GM23338 (cell line): Measurements from ENCODE around the gene TMEM222. TPM values are rescaled to one million over a fixed set of nuclear protein-coding genes. Genes with fewer than 3 reads are reported as not detected.
A peak's percentile ranks its signal among the peaks of the same experiment; 100 is the strongest.

Experiments used
- ATAC-seq: fragments of 200-7000 bp; cut with Tn5 transposase; 3 replicates; pipeline ENCODE4 v1.9.1; 2020
- DNase-seq: peaks from one replicate; pipeline ENCODE4 v3.0.0-alpha.2; 2015; ENCODE audit warnings: low spot score
- H2AFZ ChIP-seq: fragments of 200-600 bp; sonication (generic); 2 replicates; pipeline ENCODE4 v1.8.0; 2016; ENCODE audit warnings: antibody characterized with exemption, mild to moderate bottlenecking, moderate library complexity
- H3F3A ChIP-seq: fragments of 200-600 bp; sonication (generic); replicated peaks from 2 replicates; pipeline ENCODE4 v1.8.0; 2017; ENCODE audit warnings: antibody characterized with exemption, mixed run types, low read depth
- H3K27ac ChIP-seq: fragments of 200-600 bp; sonication (generic); 2 replicates; pipeline ENCODE4 v1.6.1; 2016; ENCODE audit warnings: low read depth
- H3K27me3 ChIP-seq: fragments of 200-600 bp; sonication (generic); 2 replicates; pipeline ENCODE4 v1.8.0; 2016; ENCODE audit warnings: mild to moderate bottlenecking, mixed run types, moderate library complexity; ENCODE audit not compliant: insufficient read depth
- H3K36me3 ChIP-seq: fragments of 200-600 bp; sonication (generic); 2 replicates; pipeline ENCODE4 v1.8.0; 2016; ENCODE audit warnings: mild to moderate bottlenecking; ENCODE audit not compliant: insufficient read depth
- H3K4me1 ChIP-seq: fragments of 200-600 bp; sonication (generic); 2 replicates; pipeline ENCODE4 v1.8.0; 2016; ENCODE audit warnings: mild to moderate bottlenecking, moderate library complexity; ENCODE audit not compliant: insufficient read depth
- H3K4me2 ChIP-seq: fragments of 200-600 bp; sonication (generic); 2 replicates; pipeline ENCODE4 v1.7.1; 2017; ENCODE audit warnings: mixed run types
- H3K4me3 ChIP-seq: fragments of 200-600 bp; sonication (generic); 2 replicates; pipeline ENCODE4 v1.6.1; 2016; ENCODE audit warnings: mixed run types
- H3K79me2 ChIP-seq: fragments of 200-600 bp; sonication (generic); replicated peaks from 2 replicates; pipeline ENCODE4 v1.8.0; 2017; ENCODE audit warnings: mild to moderate bottlenecking; ENCODE audit not compliant: insufficient read depth
- H3K9me2 ChIP-seq: fragments of 200-600 bp; sonication (generic); 2 replicates; pipeline ENCODE4 v1.8.0; 2017; ENCODE audit not compliant: insufficient read depth
- H4K20me1 ChIP-seq: fragments of 200-600 bp; sonication (generic); replicated peaks from 2 replicates; pipeline ENCODE4 v1.8.0; 2017; ENCODE audit warnings: mild to moderate bottlenecking; ENCODE audit not compliant: insufficient read depth
- H3K27ac Mint-ChIP-seq: 2 replicates; pipeline ENCODE4 v1.8.0; 2020; ENCODE audit warnings: inconsistent platforms, mild to moderate bottlenecking, moderate library complexity, mixed read lengths
- H3K27me3 Mint-ChIP-seq: 3 replicates; pipeline ENCODE4 v1.8.0; 2022; ENCODE audit warnings: low read depth, mild to moderate bottlenecking, moderate library complexity, mixed read lengths, inconsistent platforms; ENCODE audit not compliant: insufficient read depth, poor library complexity
- H3K36me3 Mint-ChIP-seq: 3 replicates; pipeline ENCODE4 v1.8.0; 2021; ENCODE audit warnings: low read depth, mild to moderate bottlenecking, inconsistent platforms, moderate library complexity, mixed read lengths
- H3K4me1 Mint-ChIP-seq: 3 replicates; pipeline ENCODE4 v1.8.0; 2020; ENCODE audit warnings: mild to moderate bottlenecking, inconsistent platforms, mixed read lengths
- H3K4me3 Mint-ChIP-seq: 3 replicates; pipeline ENCODE4 v1.8.0; 2021; ENCODE audit warnings: moderate library complexity, mild to moderate bottlenecking, inconsistent platforms, mixed read lengths
- H3K9me3 Mint-ChIP-seq: 3 replicates; pipeline ENCODE4 v1.8.0; 2020; ENCODE audit warnings: moderate library complexity, mild to moderate bottlenecking, inconsistent platforms, mixed read lengths
- CREB1 ChIP-seq: fragments of 250-450 bp; sonication (Bioruptor Pico); IDR thresholded peaks from 2 replicates; pipeline ENCODE4 v1.5.0; 2020; ENCODE audit warnings: low read depth, mild to moderate bottlenecking, moderate library complexity
- NANOG ChIP-seq: IDR thresholded peaks from 2 replicates; pipeline ENCODE4 v1.6.1; 2016; ENCODE audit warnings: antibody characterized with exemption, borderline replicate concordance
- REST ChIP-seq: IDR thresholded peaks from one replicate; pipeline ENCODE4 v1.6.1; 2018; ENCODE audit warnings: antibody characterized with exemption; ENCODE audit not compliant: unreplicated experiment
- ZNF331 ChIP-seq: fragments of 250-450 bp; sonication (Bioruptor Pico); IDR thresholded peaks from 2 replicates; pipeline ENCODE4 v1.5.0; 2020; ENCODE audit warnings: low read depth, mild to moderate bottlenecking, moderate library complexity
- polyA plus RNA-seq: library from polyadenylated mRNA; unstranded; fragments of >200 nt; fragmentation: Nextera tagmentation; extraction: Ambion mirVana; gene quantifications from 2 replicates; pipeline ENCODE4 v1.2.1, GENCODE V29; 2016
- total RNA-seq: library from RNA; depleted of rRNA; stranded (reverse); fragments of >200 nt; shearing (Covaris generic); gene quantifications from 2 replicates; pipeline ENCODE4 v1.2.3, GENCODE V29; 2014
- TF ChIP-seq, protein P1 (sequence below): fragments of 250-450 bp; sonication (Bioruptor Pico); IDR thresholded peaks from 2 replicates; pipeline ENCODE4 v1.5.0; 2020; ENCODE audit warnings: mild to moderate bottlenecking, moderate library complexity
- TF ChIP-seq, protein P2 (sequence below), 2 experiments: fragments of 200-600 bp in 1 of 2; sonication (generic) in 1 of 2; conservative IDR thresholded peaks; 2 replicates each; pipeline versions ENCODE4 v1.5.1 to v1.6.1; 2016 to 2017; ENCODE audit warnings: antibody characterized with exemption in 2 of 2, low read depth in 2 of 2, mild to moderate bottlenecking in 2 of 2, moderate library complexity in 1 of 2

Gene TMEM222
- total and polyA plus RNA-seq, 2 experiments from 2014 or later, result 17.8 to 22.6 TPM

DNA sequence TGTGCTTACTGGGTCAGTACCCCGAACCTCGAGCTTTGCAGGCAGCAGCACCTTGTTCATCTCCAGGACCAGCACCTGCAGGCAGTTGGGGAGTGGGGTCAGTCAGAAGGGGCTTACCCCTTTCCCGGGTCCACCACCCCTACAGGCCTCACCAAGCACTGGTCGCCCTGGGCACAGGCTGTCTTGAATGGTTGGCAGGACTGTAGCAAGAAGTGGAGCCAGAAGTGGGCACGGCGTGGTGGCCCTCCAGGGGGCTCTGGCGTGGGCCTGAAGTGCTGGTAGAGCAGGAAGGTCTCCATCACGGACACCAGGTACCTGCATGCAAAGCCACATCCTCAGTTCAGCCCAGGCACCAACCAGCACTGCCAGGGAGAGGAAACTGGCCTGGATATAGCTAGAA, 39.6 kb downstream of the TMEM222 start (continued):
- TF ChIP-seq REST, result no peak
- no peak for TF ChIP-seq CREB1 (CRISPR knock-in tag)

GRCh38 chr1:27363766-27364695, 42.1 kb downstream of the TMEM222 start:
- Mint-ChIP-seq H3K27me3 (peaks cover 36% of the 10 kb centered on the region), H3K9me3 (no peaks in the 10 kb centered on the region), H3K36me3 (no peaks in the 10 kb centered on the region), H3K4me1 (peaks cover 32% of the 10 kb centered on the region), H3K27ac (no peak overlapping the region), H3K4me3 (peak overlapping the region; percentile 3; the same call in 1 of the 3 replicates)
- Histone ChIP-seq H3K9me2 (no peaks in the 10 kb centered on the region), H3K4me1 (peaks cover 24% of the 10 kb centered on the region), H3K4me2 (no peak overlapping the region), H3K27me3 (peaks cover 33% of the 10 kb centered on the region), H2AFZ (no peak overlapping the region), H3K36me3 (no peaks in the 10 kb centered on the region), H4K20me1 (no peaks in the 10 kb centered on the region), H3F3A (peaks cover 17% of the 10 kb centered on the region; the same call in 1 of the 2 replicates), H3K79me2 (no peaks in the 10 kb centered on the region), H3K4me3 (no peak overlapping the region), H3K27ac (no peak overlapping the region)
- ATAC-seq, result no peak
- TF ChIP-seq ZNF331 (CRISPR knock-in tag), result no peak
- no peak for TF ChIP-seq NANOG
- TF ChIP-seq, protein P1, sequence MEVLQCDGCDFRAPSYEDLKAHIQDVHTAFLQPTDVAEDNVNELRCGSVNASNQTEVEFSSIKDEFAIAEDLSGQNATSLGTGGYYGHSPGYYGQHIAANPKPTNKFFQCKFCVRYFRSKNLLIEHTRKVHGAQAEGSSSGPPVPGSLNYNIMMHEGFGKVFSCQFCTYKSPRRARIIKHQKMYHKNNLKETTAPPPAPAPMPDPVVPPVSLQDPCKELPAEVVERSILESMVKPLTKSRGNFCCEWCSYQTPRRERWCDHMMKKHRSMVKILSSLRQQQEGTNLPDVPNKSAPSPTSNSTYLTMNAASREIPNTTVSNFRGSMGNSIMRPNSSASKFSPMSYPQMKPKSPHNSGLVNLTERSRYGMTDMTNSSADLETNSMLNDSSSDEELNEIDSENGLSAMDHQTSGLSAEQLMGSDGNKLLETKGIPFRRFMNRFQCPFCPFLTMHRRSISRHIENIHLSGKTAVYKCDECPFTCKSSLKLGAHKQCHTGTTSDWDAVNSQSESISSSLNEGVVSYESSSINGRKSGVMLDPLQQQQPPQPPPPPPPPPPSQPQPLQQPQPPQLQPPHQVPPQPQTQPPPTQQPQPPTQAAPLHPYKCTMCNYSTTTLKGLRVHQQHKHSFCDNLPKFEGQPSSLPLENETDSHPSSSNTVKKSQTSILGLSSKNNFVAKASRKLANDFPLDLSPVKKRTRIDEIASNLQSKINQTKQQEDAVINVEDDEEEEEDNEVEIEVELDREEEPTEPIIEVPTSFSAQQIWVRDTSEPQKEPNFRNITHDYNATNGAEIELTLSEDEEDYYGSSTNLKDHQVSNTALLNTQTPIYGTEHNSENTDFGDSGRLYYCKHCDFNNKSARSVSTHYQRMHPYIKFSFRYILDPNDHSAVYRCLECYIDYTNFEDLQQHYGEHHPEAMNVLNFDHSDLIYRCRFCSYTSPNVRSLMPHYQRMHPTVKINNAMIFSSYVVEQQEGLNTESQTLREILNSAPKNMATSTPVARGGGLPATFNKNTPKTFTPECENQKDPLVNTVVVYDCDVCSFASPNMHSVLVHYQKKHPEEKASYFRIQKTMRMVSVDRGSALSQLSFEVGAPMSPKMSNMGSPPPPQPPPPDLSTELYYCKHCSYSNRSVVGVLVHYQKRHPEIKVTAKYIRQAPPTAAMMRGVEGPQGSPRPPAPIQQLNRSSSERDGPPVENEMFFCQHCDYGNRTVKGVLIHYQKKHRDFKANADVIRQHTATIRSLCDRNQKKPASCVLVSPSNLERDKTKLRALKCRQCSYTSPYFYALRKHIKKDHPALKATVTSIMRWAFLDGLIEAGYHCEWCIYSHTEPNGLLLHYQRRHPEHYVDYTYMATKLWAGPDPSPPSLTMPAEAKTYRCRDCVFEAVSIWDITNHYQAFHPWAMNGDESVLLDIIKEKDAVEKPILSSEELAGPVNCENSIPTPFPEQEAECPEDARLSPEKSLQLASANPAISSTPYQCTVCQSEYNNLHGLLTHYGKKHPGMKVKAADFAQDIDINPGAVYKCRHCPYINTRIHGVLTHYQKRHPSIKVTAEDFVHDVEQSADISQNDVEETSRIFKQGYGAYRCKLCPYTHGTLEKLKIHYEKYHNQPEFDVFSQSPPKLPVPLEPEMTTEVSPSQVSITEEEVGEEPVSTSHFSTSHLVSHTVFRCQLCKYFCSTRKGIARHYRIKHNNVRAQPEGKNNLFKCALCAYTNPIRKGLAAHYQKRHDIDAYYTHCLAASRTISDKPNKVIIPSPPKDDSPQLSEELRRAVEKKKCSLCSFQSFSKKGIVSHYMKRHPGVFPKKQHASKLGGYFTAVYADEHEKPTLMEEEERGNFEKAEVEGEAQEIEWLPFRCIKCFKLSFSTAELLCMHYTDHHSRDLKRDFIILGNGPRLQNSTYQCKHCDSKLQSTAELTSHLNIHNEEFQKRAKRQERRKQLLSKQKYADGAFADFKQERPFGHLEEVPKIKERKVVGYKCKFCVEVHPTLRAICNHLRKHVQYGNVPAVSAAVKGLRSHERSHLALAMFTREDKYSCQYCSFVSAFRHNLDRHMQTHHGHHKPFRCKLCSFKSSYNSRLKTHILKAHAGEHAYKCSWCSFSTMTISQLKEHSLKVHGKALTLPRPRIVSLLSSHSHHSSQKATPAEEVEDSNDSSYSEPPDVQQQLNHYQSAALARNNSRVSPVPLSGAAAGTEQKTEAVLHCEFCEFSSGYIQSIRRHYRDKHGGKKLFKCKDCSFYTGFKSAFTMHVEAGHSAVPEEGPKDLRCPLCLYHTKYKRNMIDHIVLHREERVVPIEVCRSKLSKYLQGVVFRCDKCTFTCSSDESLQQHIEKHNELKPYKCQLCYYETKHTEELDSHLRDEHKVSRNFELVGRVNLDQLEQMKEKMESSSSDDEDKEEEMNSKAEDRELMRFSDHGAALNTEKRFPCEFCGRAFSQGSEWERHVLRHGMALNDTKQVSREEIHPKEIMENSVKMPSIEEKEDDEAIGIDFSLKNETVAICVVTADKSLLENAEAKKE (CRISPR knock-in tag), result no peak
- TF ChIP-seq CREB1 (CRISPR knock-in tag), result no peak
- TF ChIP-seq, protein P2, sequence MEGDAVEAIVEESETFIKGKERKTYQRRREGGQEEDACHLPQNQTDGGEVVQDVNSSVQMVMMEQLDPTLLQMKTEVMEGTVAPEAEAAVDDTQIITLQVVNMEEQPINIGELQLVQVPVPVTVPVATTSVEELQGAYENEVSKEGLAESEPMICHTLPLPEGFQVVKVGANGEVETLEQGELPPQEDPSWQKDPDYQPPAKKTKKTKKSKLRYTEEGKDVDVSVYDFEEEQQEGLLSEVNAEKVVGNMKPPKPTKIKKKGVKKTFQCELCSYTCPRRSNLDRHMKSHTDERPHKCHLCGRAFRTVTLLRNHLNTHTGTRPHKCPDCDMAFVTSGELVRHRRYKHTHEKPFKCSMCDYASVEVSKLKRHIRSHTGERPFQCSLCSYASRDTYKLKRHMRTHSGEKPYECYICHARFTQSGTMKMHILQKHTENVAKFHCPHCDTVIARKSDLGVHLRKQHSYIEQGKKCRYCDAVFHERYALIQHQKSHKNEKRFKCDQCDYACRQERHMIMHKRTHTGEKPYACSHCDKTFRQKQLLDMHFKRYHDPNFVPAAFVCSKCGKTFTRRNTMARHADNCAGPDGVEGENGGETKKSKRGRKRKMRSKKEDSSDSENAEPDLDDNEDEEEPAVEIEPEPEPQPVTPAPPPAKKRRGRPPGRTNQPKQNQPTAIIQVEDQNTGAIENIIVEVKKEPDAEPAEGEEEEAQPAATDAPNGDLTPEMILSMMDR (conservative IDR thresholded peaks at IDR 0.05; ENCODE audit: low read depth in 2 of 2), result no peak
- no peak for DNase-seq
